ENCODE measurements around the gene ABLIM3.

The ABLIM3 gene

DNA sequence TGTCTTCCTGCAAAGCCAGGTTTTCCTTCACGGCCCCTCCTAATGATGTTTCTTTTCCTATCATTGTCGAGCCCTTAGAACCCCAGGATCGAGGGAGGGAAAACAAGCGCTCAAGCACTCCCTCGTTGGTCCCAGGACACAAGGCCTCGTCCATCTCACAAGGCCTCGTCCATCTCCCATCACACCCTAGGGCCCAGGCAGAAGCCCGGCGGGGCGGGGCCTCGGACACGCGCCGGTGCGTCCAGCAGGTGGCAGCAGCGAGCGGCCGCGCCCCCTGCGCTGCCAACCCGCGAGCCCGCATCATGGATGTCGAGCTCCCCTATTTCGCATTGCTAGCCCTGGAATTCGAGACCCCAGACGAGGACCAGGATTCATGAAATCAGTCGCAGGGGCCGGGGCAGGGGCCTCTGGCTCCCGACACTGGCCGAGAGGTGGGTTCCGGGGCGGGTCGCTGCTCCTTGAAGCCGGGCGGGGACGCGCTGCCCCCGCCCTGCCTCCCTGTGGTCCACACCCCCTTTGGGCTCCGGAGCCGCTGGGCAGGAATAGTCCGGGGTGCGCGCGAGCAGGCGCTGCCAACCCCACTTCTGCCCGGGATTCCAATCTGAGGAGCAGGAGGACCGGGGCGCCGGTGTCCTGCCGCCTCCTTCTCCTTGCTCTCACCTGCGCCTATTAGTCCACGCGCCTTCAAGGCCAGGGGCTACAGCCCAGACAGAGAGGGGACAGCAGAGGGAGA, at the start of gene ABLIM3:
Gene ABLIM3 (plus strand): TSS at position 270 of the 733 bp plus-strand sequence. CDS start 603 bp downstream, outside the sequence.
- peak; percentile 47 to 56 for DNase-seq (ENCODE audit: low read depth in 1 of 2, low spot score in 1 of 2)

DNA sequence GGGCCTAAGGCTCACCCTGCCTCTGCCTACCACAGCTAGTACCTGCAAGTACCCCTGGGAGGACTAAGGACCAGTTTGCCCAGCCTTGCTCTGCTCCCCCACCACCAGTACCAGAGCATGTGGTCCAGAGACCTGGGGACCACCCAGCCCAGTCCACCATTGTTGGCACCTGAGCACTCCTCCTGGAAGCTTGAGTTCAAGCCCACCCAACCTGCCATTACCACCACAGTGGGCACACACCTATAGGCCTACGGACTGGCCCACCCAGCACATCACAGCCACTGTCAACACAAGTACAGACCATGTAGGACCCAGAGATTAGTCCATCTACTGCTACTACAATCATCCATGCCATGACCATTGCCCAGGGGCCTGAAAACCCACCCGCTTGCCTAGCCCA, 47.7 kb upstream of the ABLIM3 start:
- DNase-seq (ENCODE audit: low read depth in 1 of 2, low spot score in 1 of 2), result no peak

DNA sequence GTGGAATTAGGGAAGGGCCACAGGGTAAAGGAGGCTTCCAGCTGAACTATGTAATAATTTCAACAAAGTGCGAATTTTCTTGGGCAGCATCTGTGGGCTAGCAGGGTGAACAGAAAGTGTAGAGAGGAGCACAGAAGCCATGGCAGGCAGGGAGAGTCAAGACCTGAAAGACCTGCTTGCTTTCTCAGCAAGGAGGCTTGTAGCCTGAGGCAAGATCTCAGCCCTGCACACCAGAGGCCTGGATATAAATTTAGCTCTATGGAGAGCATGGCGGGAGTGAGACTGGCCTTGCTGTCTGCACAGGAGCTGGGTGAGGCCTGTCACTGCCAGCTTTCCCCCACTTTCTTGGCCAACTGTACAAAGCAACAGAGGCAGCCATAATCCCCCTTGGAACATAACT, 46.3 kb upstream of the ABLIM3 start:
- no peak for DNase-seq (ENCODE audit: low read depth in 1 of 2, low spot score in 1 of 2)

DNA sequence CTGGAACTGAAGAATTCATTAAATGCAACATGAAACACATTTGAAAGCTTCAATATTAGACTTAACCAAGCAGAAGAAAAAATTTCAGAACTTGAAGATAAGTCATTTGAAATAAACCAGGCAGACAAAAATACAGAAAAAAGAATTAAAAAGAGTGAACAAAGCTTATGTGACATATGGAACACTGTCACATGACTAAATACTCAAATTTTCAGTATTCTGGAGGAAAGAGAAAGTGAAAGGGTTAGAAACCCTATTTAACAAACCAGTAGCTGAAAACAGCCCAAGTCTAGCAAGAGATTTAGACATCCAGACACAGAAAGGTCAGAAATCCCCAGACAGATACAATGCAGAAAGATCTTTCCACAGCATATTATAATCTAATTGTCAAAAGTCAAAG, 41.4 kb upstream of the ABLIM3 start:
- DNase-seq (ENCODE audit: low read depth in 1 of 2, low spot score in 1 of 2), result no peak

- DNase-seq (ENCODE audit: low read depth in 1 of 2, low spot score in 1 of 2), result no peak
These were observed 41.0 kb upstream of the ABLIM3 start for GRCh38 chr5:149100331-149100730.

GRCh38 chr5:149108651-149109280, 32.5 kb upstream of the ABLIM3 start:
- no peak for DNase-seq (ENCODE audit: low read depth in 1 of 2, low spot score in 1 of 2)

DNA sequence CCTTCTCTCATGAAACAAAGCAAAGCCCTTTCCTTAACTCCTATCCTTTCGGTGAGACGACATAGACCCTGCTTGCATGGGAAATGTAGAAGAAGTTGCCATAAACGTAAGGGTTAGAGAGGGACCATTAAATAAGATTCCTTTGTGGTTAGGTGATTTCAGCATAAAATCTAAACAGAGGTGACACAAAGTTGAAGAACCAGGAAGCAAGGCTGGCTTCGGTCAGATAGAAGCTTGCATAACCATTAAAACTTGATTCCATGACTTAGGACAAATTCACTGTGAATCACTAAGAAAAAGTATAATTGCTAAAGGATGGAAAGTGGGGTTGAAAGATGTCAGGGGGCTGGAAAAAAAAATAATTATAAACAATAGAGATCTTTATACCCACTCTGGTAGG, 30.9 kb upstream of the ABLIM3 start:
- no peak for DNase-seq (ENCODE audit: low read depth in 1 of 2, low spot score in 1 of 2)

GRCh38 chr5:149113669-149114068, 27.6 kb upstream of the ABLIM3 start:
- no peak for DNase-seq (ENCODE audit: low read depth in 1 of 2, low spot score in 1 of 2)

- DNase-seq (ENCODE audit: low read depth in 1 of 2, low spot score in 1 of 2), result peak in 1 of 2 donors; percentile 13
These were observed 26.6 kb upstream of the ABLIM3 start for GRCh38 chr5:149114403-149115312.

DNA sequence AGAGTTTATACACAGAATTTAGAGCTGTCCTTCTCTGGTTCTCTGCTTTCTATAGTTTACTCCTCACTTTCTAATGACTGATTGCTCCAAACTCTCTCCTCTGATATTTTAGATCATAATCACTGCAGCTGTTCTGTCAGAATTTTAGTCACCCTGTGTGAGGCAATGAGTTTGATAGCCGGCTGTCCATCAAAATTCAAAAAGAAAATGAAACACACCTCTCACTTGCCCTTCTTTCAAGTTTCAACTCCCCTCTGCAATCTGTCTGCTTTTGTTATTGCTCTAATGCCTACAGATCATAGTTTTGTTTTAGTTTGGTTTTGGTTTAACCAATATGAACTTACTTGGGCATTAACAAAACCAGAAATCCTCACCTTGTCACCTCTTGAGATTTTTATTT, 23.3 kb upstream of the ABLIM3 start:
- no peak for DNase-seq (ENCODE audit: low read depth in 1 of 2, low spot score in 1 of 2)

- no peak for DNase-seq (ENCODE audit: low read depth in 1 of 2, low spot score in 1 of 2)
These were observed 22.8 kb upstream of the ABLIM3 start for GRCh38 chr5:149118463-149118862.

DNA sequence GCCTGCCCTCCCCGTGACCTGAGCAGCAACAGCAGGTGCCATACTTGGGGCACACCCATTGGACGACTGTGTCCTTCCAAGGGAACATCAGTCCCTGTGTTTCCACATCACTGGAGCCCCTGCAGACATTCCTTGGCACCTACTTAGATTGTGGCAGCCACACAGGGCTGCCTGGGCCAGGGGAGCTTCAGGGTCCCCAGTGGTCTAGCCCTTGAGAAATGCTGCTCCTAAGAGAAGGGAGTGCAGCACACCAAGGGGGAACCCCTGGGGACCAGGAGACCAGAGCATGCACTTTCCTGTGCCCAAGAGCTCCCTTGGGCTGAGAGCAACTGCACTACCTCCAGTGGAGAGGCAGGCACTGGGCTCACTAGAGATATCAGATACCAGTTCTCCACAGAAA, 20.1 kb upstream of the ABLIM3 start:
- no peak for DNase-seq (ENCODE audit: low read depth in 1 of 2, low spot score in 1 of 2)

DNA sequence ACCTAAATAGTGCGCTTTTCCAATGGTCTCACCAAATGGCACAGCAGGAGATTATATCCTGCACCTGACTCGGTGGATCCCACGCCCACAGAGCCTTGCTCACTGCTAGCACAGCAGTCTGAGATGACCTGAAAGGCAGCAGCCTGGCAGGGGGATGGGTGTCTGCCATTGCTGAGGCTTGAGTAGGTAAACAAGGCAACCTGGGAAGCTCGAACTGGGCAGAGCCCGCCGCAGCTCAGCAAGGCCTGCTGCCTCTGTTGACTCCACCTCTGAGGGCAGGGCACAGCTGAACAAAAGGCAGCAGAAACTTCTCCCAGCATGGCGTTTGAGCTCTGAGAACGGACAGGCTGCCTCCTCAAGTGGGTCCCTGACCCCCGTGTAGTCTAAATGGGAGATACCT, 18.1 kb upstream of the ABLIM3 start:
- no peak for DNase-seq (ENCODE audit: low read depth in 1 of 2, low spot score in 1 of 2)

- no peak for DNase-seq (ENCODE audit: low read depth in 1 of 2, low spot score in 1 of 2)
These were observed 15.9 kb upstream of the ABLIM3 start for GRCh38 chr5:149125386-149125891.

- no peak for DNase-seq (ENCODE audit: low read depth in 1 of 2, low spot score in 1 of 2)
These were observed 14.4 kb upstream of the ABLIM3 start for GRCh38 chr5:149126906-149127305.

DNA sequence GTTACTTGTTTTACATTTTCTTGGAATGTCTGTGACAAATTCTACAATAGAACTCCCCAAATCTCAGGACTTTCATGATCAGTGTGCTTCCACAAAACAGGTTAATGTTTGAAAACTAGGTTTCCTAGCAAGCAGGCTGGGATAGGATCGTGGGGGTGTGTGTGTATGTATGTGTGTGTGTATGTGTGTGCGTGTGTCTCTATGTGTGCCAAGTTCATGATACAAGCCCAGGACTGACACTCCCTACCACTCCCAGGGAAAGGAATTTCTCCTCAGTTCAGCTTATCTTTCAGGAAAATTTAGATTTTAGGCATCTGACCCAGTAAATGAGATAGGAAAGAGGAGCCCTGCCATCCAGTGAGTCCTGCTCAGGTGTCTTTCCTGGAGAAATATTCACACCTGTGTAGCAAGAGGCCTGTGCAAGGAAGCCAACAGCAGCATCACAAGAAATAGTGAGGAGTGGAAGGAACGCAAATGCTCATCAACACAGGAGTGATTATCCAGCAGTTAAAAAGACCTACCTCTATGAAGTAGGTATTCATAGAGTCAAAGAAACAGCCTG, 13.8 kb upstream of the ABLIM3 start:
- DNase-seq (ENCODE audit: low read depth in 1 of 2, low spot score in 1 of 2), result no peak

DNA sequence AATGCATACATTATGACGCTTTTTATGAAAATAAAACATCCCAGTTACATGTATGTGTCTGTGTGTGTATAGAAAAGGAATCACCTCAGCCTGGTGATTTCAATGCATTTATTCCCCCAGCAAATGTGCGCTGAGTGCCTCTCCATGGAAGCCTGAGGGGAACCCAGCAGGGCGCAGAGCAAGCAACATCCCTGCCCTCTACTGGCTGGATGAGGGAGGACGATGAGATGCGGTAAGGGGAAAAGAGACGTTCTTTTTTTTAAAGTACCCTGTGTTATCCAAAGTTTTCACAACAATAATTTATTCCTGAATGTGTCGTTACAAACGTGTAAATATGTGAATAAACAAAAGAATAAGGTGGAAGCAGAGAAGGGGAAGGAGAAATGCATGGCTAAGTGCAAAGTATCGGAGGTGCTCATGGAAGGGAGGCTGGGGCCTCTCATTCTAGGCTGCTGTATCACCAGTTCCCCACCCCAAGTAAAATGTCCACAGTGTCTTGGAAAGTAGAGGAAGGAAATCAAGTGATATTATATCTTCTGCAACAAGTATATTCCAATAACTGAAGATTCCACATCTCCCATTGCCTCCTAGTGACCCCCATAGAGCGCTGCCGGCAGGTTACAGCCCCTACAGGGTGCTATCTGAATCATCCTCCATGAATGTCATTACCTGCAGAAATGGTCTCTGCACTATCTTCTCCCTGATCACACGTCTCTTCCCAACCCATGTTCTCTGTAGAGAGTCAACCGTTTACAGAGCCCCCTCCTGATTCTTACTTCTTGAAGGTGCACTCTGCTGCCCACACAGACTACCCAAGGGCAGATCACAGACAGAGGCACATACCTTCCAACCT, 13.0 kb upstream of the ABLIM3 start:
- no peak for DNase-seq (ENCODE audit: low read depth in 1 of 2, low spot score in 1 of 2)

- no peak for DNase-seq (ENCODE audit: low read depth in 1 of 2, low spot score in 1 of 2)
These were observed 12.1 kb upstream of the ABLIM3 start for GRCh38 chr5:149129181-149129580.

DNA sequence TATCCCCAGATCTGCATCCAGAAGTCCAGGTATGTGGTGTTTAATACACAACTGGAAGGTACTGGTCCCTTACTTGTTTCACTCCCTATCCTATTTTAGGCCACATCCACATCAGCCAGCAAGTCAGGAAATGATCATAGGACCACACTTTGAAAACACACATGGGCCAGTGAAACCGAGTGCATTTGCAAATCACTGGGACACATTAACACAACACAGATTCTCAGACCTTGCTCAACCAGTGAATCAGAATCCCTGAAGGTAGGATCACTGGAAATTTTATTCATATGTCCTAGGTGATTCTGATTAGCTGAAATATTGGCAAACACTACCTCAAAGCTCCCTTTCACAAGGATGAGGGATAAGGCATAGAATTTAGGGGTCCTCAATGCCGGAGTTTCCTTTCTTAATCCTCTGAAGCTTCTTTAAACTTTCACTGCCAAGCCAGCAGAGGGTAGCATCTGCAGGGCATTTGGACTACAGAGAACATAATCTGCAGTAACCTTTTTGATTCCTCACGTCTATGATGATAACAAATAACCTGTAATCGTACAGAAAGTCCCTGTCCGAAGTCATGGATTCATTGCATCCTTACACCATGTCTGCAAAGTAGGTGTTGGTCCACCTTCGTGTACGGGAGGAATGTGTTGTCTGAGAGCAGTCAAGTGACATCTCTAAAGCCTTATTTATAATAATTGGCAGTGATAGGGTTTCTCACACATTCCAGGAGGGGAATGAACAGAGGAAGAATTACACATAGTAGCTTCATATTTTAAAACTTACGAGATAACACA, 11.0 kb upstream of the ABLIM3 start:
- DNase-seq (ENCODE audit: low read depth in 1 of 2, low spot score in 1 of 2), result no peak

GRCh38 chr5:149132474-149132873, 8.8 kb upstream of the ABLIM3 start:
- DNase-seq (ENCODE audit: low read depth in 1 of 2, low spot score in 1 of 2), result no peak

All from activated T-helper 1 cell treated with anti-CD3 and anti-CD28 coated beads, Interleukin-2, amount 50 U/mL, for 16 hours (primary cell).